B cell (primary cell): ENCODE results near the gene OSR1.
A peak's percentile ranks its signal among the peaks of the same experiment; 100 is the strongest.

Experiments used
- CTCF ChIP-seq: fragments of 200-600 bp; IDR thresholded peaks from one replicate; pipeline ENCODE4 v1.8.0; 2022; ENCODE audit warnings: antibody characterized with exemption, mild to moderate bottlenecking
- EZH2 ChIP-seq: IDR thresholded peaks from 2 replicates; pipeline ENCODE4 v1.6.1; 2012; ENCODE audit warnings: borderline replicate concordance, low read depth, mild to moderate bottlenecking, moderate library complexity, low read length; ENCODE audit not compliant: insufficient read depth, poor library complexity, severe bottlenecking

GRCh38 chr2:19356545-19357401 is 1.6 kb downstream of the OSR1 start:
- no peak for TF ChIP-seq CTCF
- TF ChIP-seq EZH2, result peak; percentile 83
